ENCODE data around the gene STPG2. TPM values are rescaled to one million over a fixed set of nuclear protein-coding genes. Genes with fewer than 3 reads are reported as not detected.

Gene STPG2
- total RNA-seq, 2 donors from 2014 or later = 0.37 to 0.71 TPM

DNA sequence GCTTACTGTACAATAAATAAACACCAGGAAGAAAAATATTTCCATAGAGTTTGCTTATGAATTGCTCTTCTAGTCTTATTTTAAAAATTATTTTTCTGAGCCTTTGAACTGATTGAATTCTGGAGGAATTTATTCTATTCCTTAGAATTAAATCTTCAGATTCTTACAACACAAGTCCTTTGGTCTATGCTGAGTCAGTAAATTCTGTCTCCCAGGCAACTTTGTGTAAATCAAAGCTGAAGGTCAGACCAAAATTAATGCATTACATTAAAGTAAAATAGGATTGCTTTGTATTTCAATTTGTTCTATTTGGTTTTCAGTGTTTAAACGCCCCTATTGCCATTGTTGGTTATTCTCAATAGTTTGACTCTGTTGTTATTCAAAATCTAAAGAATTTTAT lies 26.8 kb upstream of the STPG2 start:
- Histone ChIP-seq H3K27me3 (no peaks in the 10 kb centered on the region), H3K9me3 (no peaks in the 10 kb centered on the region), H3K4me3 (no peak overlapping the region), H3K36me3 (no peaks in the 10 kb centered on the region), H3K27ac (no peak overlapping the region), H3K4me1 (no peaks in the 10 kb centered on the region)
- DNase-seq (ENCODE audit: low spot score) = no peak
- TF ChIP-seq, protein P1, sequence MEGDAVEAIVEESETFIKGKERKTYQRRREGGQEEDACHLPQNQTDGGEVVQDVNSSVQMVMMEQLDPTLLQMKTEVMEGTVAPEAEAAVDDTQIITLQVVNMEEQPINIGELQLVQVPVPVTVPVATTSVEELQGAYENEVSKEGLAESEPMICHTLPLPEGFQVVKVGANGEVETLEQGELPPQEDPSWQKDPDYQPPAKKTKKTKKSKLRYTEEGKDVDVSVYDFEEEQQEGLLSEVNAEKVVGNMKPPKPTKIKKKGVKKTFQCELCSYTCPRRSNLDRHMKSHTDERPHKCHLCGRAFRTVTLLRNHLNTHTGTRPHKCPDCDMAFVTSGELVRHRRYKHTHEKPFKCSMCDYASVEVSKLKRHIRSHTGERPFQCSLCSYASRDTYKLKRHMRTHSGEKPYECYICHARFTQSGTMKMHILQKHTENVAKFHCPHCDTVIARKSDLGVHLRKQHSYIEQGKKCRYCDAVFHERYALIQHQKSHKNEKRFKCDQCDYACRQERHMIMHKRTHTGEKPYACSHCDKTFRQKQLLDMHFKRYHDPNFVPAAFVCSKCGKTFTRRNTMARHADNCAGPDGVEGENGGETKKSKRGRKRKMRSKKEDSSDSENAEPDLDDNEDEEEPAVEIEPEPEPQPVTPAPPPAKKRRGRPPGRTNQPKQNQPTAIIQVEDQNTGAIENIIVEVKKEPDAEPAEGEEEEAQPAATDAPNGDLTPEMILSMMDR (IDR thresholded peaks at IDR 0.05) = no peak

DNA sequence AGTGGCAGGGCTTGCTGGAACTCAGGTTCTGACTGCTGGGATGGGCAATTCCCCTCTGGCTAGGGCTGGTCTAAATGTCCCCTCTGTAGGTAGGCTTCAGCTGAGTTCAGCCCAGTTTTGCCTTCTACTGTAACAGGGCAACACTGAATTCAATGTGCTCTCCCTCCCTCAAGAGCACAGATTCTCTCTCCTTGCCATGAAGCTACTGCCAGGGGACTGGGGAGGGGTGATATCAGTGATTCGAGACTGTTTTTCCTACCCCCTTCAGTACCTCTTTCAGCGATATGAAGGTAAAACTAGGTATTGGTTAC lies 23.4 kb upstream of the STPG2 start:
- TF ChIP-seq, protein P1 (IDR thresholded peaks at IDR 0.05) = no peak
- DNase-seq (ENCODE audit: low spot score) = no peak
- H3K4me3 ChIP-seq = no peak overlapping the region
- no peak overlapping the region for H3K27ac ChIP-seq
- no peaks in the 10 kb centered on the region for H3K9me3 ChIP-seq
- H3K36me3 ChIP-seq = no peaks in the 10 kb centered on the region
- H3K27me3 ChIP-seq = no peaks in the 10 kb centered on the region
- H3K4me1 ChIP-seq = no peaks in the 10 kb centered on the region

DNA sequence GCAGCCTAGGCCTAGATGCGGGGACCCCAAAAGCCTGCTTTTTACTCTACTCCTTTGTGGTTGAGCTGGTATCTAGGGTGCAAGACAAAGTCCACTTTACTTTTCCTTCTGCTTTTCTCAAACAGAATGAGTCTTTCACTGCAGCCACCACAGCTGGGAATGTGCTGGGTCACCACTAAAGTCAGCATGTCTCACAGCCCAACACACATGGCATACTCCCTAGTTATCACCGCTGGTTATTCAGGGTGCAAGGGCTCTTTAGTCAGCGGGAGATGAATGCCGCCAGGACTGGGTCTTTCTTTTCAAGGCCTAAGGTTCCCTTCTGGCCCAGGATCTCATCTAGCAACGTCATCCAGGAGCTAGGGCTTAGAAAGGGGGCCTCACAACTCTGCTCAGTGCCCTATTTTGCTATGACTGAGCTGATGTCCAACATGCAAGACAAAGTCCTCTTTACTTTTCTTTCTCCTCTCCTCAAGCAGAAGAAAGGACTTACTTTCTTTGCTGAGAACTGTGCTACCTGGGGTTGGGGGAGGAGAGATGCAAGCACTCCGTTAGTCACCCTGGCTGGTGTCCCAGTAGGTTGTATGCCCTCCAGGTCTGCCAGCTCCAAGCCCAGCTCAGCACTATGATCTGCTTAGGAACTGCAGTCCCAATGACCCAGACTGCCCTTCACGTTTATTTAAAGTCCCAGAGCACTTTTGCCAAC lies 22.9 kb upstream of the STPG2 start:
- no peak for DNase-seq (ENCODE audit: low spot score)
- no peaks in the 10 kb centered on the region for H3K4me1 ChIP-seq
- TF ChIP-seq, protein P1 (IDR thresholded peaks at IDR 0.05) = no peak
- H3K27me3 ChIP-seq = no peaks in the 10 kb centered on the region
- H3K36me3 ChIP-seq = no peaks in the 10 kb centered on the region
- no peak overlapping the region for H3K27ac ChIP-seq
- H3K9me3 ChIP-seq = no peaks in the 10 kb centered on the region
- H3K4me3 ChIP-seq = no peak overlapping the region

DNA sequence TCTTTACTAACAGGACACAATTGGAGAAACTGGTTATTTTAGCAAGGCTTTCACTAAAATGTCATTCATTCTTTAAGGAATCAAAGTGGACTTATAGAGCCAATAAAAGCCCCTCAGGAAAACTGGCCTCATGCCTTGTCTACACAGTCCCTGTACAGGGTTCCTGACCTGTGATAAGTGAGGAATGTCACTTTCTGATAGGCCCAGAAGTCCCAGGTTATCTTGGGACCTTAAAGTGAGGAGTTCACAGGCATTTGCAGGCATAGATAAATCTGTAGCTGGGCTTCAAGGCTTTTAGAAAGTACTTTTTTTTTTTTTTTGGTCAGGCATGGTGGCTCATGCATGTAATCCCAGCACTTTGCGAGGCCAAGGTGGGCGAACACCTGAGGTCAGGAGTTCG lies 19.4 kb upstream of the STPG2 start:
- Histone ChIP-seq H3K27ac (no peak overlapping the region), H3K9me3 (no peaks in the 10 kb centered on the region), H3K27me3 (no peaks in the 10 kb centered on the region), H3K36me3 (no peaks in the 10 kb centered on the region), H3K4me3 (no peak overlapping the region), H3K4me1 (no peaks in the 10 kb centered on the region)
- TF ChIP-seq, protein P1 (IDR thresholded peaks at IDR 0.05) = no peak
- no peak for DNase-seq (ENCODE audit: low spot score)

DNA sequence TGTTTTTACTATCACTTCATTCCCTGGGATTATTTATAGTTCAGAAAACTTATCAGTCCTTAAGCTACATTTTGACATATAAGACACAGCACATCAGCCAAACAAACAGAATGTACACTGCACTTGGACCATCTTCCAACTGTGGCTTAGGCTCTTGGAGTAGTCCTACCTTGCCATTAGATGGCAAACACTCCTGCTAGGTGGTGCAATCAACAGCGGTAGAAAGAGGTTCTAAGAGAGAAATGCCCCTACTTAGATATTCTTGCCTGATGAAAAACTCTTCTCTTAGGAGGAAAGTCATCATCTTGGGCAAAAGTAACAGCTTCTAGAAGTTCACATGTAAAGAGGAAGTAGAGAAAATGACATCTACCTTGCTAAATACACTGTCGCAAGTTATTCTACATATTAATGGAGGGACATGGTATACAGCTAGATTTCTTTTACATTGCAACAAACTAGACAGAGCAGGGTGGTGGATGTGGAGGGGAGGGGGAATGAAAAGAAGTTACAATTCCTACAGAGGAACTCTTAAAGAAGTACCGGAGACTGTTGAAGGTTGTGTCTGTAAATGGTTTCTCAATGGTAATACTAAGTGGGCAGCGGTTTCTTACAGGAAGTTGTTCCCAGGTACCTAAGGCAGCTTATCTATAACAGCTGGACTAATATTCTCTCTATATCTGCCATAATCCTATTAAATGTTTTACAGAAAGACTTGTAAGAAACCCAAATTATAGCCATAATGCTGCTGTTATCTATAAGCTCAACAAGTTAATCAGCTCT lies 8.1 kb upstream of the STPG2 start:
- DNase-seq (ENCODE audit: low spot score) = no peak
- Histone ChIP-seq H3K27ac (no peak overlapping the region), H3K4me1 (no peaks in the 10 kb centered on the region), H3K9me3 (no peaks in the 10 kb centered on the region), H3K4me3 (no peak overlapping the region), H3K36me3 (no peaks in the 10 kb centered on the region), H3K27me3 (no peaks in the 10 kb centered on the region)
- TF ChIP-seq, protein P1 (IDR thresholded peaks at IDR 0.05) = no peak
